A673 (cell line): ENCODE results near the gene PEX26. TPM values are rescaled to one million over a fixed set of nuclear protein-coding genes. Genes with fewer than 3 reads are reported as not detected.

ENCODE experiments used
- BruUV-seq: library from RNA; stranded (reverse); fragments of 400-500 nt; replicated peaks from 2 replicates; lab custom pipeline; 2021; lab: Mats Ljungman, UMichigan
- CTCF ChIA-PET: fragments of 300-600 bp; sonication (Branson Sonifier 250); formaldehyde crosslinking; loops from one replicate; lab custom pipeline; 2022; ENCODE audit warnings: antibody characterized with exemption; lab: Charles Lee
- POLR2A ChIA-PET: fragments of 300-600 bp; sonication (Branson Sonifier 250); formaldehyde crosslinking; loops from one replicate; lab custom pipeline; 2022; ENCODE audit warnings: antibody characterized with exemption; ENCODE audit not compliant: low non-redundant PET; lab: Charles Lee
- DNase-seq: peaks from one replicate; pipeline ENCODE4 v3.0.0-alpha.2; 2015; ENCODE audit warnings: low spot score
- H3K27ac ChIP-seq: fragments of 200-600 bp; sonication (generic); 2 replicates; pipeline ENCODE4 v1.5.1; 2016; ENCODE audit warnings: mixed run types, low read depth, mild to moderate bottlenecking, mixed read lengths, antibody characterized with exemption, low read length; ENCODE audit not compliant: poor library complexity, severe bottlenecking
- H3K27me3 ChIP-seq: fragments of 200-600 bp; sonication (generic); replicated peaks from 2 replicates; pipeline ENCODE4 v1.6.1; 2017; ENCODE audit warnings: mixed run types, low read depth, mild to moderate bottlenecking, mixed read lengths, antibody characterized with exemption, low read length; ENCODE audit not compliant: insufficient read depth, poor library complexity
- H3K36me3 ChIP-seq: fragments of 200-600 bp; sonication (generic); 2 replicates; pipeline ENCODE4 v1.6.1; 2016; ENCODE audit warnings: mixed run types, mild to moderate bottlenecking, mixed read lengths, antibody characterized with exemption, low read length; ENCODE audit not compliant: insufficient read depth, poor library complexity, severe bottlenecking
- H3K4me1 ChIP-seq: fragments of 200-600 bp; sonication (generic); 2 replicates; pipeline ENCODE4 v1.6.1; 2017; ENCODE audit warnings: mixed run types, mild to moderate bottlenecking, mixed read lengths, antibody characterized with exemption, low read length; ENCODE audit not compliant: insufficient read depth, poor library complexity, severe bottlenecking
- H3K4me3 ChIP-seq: fragments of 200-600 bp; sonication (generic); 2 replicates; pipeline ENCODE4 v1.5.1; 2016; ENCODE audit warnings: low read depth, mixed run types, mild to moderate bottlenecking, mixed read lengths, low read length; ENCODE audit not compliant: poor library complexity, severe bottlenecking
- H3K9me3 ChIP-seq: fragments of 200-600 bp; sonication (generic); 2 replicates; pipeline ENCODE4 v1.6.1; 2016; ENCODE audit warnings: mixed run types, low read depth, mild to moderate bottlenecking, mixed read lengths, antibody characterized with exemption, low read length; ENCODE audit not compliant: poor library complexity, severe bottlenecking
- CTCF ChIP-seq: fragments of 300-800, 200-600 bp; sonication (generic); conservative IDR thresholded peaks from 2 replicates; pipeline ENCODE4 v1.5.1; 2017; ENCODE audit warnings: low read depth, mild to moderate bottlenecking, antibody characterized with exemption, low read length, moderate library complexity, mixed read lengths
- EZH2 ChIP-seq: fragments of 200-600 bp; sonication (generic); IDR thresholded peaks from 2 replicates; pipeline ENCODE4 v1.6.1; 2017; ENCODE audit warnings: borderline replicate concordance, low read depth, mild to moderate bottlenecking, mixed read lengths, antibody characterized with exemption, low read length; ENCODE audit not compliant: poor library complexity, severe bottlenecking
- intact Hi-C: fragments of 100-400 bp; cut with micrococcal nuclease; formaldehyde crosslinking; loops from one replicate; pipeline ENCODE4 v1.10.0; 2022; ENCODE audit not compliant: unreplicated experiment
- total RNA-seq: library from RNA; stranded (reverse); gene quantifications from 2 replicates; pipeline ENCODE4 v1.2.3, GENCODE V29; 2021

PEX26 gene
- total RNA-seq, 1 experiment from 2014 or later: 36.9 TPM

- Histone ChIP-seq H3K4me1 (no peaks in the 10 kb centered on the region), H3K36me3 (no peaks in the 10 kb centered on the region), H3K4me3 (no peak overlapping the region), H3K27ac (no peak overlapping the region), H3K9me3 (no peaks in the 10 kb centered on the region), H3K27me3 (no peaks in the 10 kb centered on the region)
- no peak for DNase-seq
- intact Hi-C loops: no loop called here
- ChIA-PET POLR2A (no interaction called here), CTCF (no interaction called here)
- BruUV-seq: no TSS peak
- TF ChIP-seq EZH2: no peak
- TF ChIP-seq CTCF: no peak
These were observed 30.4 kb downstream of the PEX26 start for GRCh38 chr22:18108187-18108586.

GRCh38 chr22:18109410-18110193 is 31.8 kb downstream of the PEX26 start:
- CTCF ChIA-PET: no interaction called here
- Histone ChIP-seq H3K9me3 (no peaks in the 10 kb centered on the region), H3K4me3 (peak overlapping the region; percentile 46), H3K4me1 (no peaks in the 10 kb centered on the region), H3K27ac (no peak overlapping the region), H3K36me3 (no peaks in the 10 kb centered on the region), H3K27me3 (no peaks in the 10 kb centered on the region)
- BruUV-seq: no TSS peak
- POLR2A ChIA-PET: no interaction called here
- intact Hi-C loops: no loop called here
- DNase-seq: no peak
- TF ChIP-seq CTCF (no peak), EZH2 (no peak)

- Histone ChIP-seq H3K4me3 (peak within 1 kb of the TSS; percentile 46), H3K9me3 (no peaks in the 10 kb centered on the region), H3K36me3 (no peaks in the 10 kb centered on the region), H3K27ac (no peak within 1 kb of the TSS), H3K4me1 (no peaks in the 10 kb centered on the region), H3K27me3 (no peaks in the 10 kb centered on the region)
- DNase-seq: peak; percentile 43
- intact Hi-C loops: no loop called here
- ChIA-PET POLR2A (interaction anchor here (0.6 kb wide), 1 partner anchor 40 kb away, joined by 15 read pairs; the partner anchor contains the start of gene USP18), CTCF (no interaction called here)
- TF ChIP-seq EZH2 (no peak), CTCF (no peak)
- no TSS peak for BruUV-seq
These were observed 32.6 kb downstream of the PEX26 start, which contains the start of gene TUBA8 for GRCh38 chr22:18110194-18110953. TUBA8 (plus strand) TSS chr22:18110809; CDS start chr22:18110866, 57 bp downstream.
